ENCODE measurements around the gene ETV5.

Gene ETV5

GRCh38 chr3:186095561-186096081, 13.3 kb downstream of the ETV5 start:
- no peak for DNase-seq (ENCODE audit: low read depth)

GRCh38 chr3:186094696-186095425, 14.0 kb downstream of the ETV5 start:
- DNase-seq (ENCODE audit: low read depth), result no peak

- no peak for DNase-seq (ENCODE audit: low read depth)
These were observed 14.6 kb downstream of the ETV5 start for GRCh38 chr3:186094271-186094670.

- DNase-seq (ENCODE audit: low read depth), result no peak
These were observed 15.5 kb downstream of the ETV5 start for GRCh38 chr3:186093271-186093900.

- no peak for DNase-seq (ENCODE audit: low read depth)
These were observed 16.4 kb downstream of the ETV5 start for GRCh38 chr3:186092360-186093070.

GRCh38 chr3:186090901-186091300, 18.0 kb downstream of the ETV5 start:
- DNase-seq (ENCODE audit: low read depth), result no peak

- no peak for DNase-seq (ENCODE audit: low read depth)
These were observed 20.6 kb downstream of the ETV5 start for GRCh38 chr3:186088335-186088734.

- DNase-seq (ENCODE audit: low read depth), result no peak
These were observed 24.6 kb downstream of the ETV5 start for GRCh38 chr3:186084264-186084663.

GRCh38 chr3:186083746-186084145, 25.1 kb downstream of the ETV5 start:
- DNase-seq (ENCODE audit: low read depth), result no peak

- DNase-seq (ENCODE audit: low read depth), result no peak
These were observed 26.7 kb downstream of the ETV5 start for GRCh38 chr3:186082150-186082549.

- no peak for DNase-seq (ENCODE audit: low read depth)
These were observed 27.2 kb downstream of the ETV5 start for GRCh38 chr3:186081678-186082077.

GRCh38 chr3:186080849-186081438, 27.9 kb downstream of the ETV5 start:
- DNase-seq (ENCODE audit: low read depth), result no peak

GRCh38 chr3:186079925-186080324, 29.0 kb downstream of the ETV5 start:
- no peak for DNase-seq (ENCODE audit: low read depth)

- DNase-seq (ENCODE audit: low read depth), result no peak
These were observed 31.4 kb downstream of the ETV5 start for GRCh38 chr3:186077466-186077865.

GRCh38 chr3:186075931-186076567, 32.8 kb downstream of the ETV5 start:
- no peak for DNase-seq (ENCODE audit: low read depth)

- no peak for DNase-seq (ENCODE audit: low read depth)
These were observed 33.4 kb downstream of the ETV5 start for GRCh38 chr3:186075489-186075888.

GRCh38 chr3:186073641-186074040, 35.2 kb downstream of the ETV5 start:
- DNase-seq (ENCODE audit: low read depth), result no peak

GRCh38 chr3:186070996-186071395, 37.9 kb downstream of the ETV5 start:
- DNase-seq (ENCODE audit: low read depth), result no peak

- DNase-seq (ENCODE audit: low read depth), result no peak
These were observed 38.3 kb downstream of the ETV5 start for GRCh38 chr3:186070550-186070949.

GRCh38 chr3:186070133-186070532, 38.8 kb downstream of the ETV5 start:
- no peak for DNase-seq (ENCODE audit: low read depth)

- DNase-seq (ENCODE audit: low read depth), result no peak
These were observed 39.7 kb downstream of the ETV5 start for GRCh38 chr3:186069199-186069598.

GRCh38 chr3:186068243-186068552, 40.7 kb downstream of the ETV5 start:
- no peak for DNase-seq (ENCODE audit: low read depth)
